Fibroblast of skin of left quadriceps (primary cell): ENCODE results near the gene PABPC3.

Experiments used
- DNase-seq, 2 experiments: peaks; one replicate each; pipeline ENCODE4 v3.0.0-alpha.2; 2013; ENCODE audit warnings: low read depth in 2 of 2

Gene PABPC3

DNA sequence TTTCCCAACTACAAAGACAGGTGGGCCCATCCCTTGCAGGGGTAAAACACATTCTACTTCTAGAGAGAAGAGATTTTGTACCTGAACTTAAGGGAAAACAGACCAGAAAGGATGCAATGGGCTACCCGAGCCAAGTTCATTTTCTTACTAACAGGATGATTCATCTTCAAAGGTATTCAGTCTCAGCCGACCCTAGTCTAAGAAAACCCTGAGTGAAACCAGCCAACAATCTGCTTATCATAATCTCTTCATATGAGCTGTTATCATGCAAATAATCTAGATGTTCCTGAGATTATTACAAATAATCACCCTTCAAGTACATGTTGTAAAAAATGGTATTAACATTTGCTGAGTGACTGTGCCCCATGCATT is 15.6 kb downstream of the PABPC3 start:
- DNase-seq, result no peak

- no peak for DNase-seq
These were observed 16.8 kb downstream of the PABPC3 start for GRCh38 chr13:25112695-25113255.

GRCh38 chr13:25114220-25114619 is 18.3 kb downstream of the PABPC3 start:
- DNase-seq, result peak; percentile 30 to 36

GRCh38 chr13:25116044-25116443 is 20.1 kb downstream of the PABPC3 start:
- DNase-seq, result no peak

DNA sequence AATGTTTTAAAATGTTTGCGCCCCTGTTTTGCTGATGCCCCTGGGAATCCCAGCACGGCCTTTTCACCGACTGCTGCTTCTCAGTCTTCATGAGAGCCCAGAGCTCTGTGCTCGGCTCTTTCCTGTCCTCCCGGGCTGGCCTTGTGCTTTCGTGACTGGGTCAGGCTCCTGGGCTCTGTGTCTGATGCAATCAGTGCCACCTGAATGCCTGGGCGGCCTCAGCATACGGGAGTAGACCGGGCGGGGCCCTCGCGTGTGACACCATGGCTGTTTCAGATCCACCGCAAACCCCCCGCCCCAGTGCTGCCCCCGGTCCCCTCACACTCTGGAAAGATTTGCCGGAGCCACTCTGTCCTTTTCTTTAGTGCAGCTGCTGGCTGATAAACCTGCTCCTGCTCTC is 21.4 kb downstream of the PABPC3 start:
- DNase-seq, result no peak

DNA sequence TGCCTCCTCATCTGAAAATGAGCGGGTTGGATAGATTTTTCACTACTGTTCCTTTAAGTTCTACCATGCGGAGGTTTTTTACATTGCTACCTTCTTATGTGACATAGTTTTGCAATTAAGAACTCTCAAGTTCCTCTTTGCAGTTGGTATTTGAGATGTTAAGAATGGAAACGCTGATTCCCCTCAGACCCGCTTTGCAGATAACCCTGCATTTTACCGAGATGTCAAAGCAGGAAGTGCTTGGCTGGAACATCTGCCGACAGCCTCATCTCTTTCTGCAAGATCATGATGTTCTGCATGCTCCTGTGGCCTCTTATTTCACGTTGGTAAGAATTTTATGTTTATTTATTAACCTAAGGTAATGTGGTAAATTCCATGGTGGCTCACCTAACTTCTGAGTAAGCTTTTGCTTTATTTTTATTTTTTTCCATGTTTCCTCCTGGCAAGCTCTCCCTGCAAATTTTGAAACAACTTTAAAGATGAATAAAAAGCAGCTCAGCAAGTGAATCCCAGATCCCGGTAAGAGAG is 22.5 kb downstream of the PABPC3 start:
- no peak for DNase-seq

DNA sequence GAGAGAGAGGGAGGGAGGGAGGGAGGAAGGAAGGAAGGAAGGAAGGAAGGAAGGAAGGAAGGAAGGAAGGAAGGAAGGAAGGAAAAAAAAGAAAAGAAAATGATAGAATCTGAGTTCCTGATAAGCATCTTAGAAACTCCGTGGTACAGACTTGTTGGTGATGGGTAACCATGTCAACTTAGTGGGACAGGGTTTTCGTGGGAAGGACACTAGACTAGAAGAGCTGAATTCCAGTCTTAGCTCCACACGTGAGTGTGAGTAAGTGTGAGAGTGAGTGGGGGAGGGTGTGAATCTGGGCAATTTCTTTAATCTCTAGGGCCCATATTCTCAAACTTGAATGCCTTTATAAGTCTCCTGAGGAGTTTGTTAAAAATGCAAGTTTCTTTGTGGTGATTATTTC is 35.0 kb downstream of the PABPC3 start:
- no peak for DNase-seq

- DNase-seq, result no peak
These were observed 36.0 kb downstream of the PABPC3 start for GRCh38 chr13:25131881-25132420.

GRCh38 chr13:25132751-25133390 is 36.9 kb downstream of the PABPC3 start:
- no peak for DNase-seq

DNA sequence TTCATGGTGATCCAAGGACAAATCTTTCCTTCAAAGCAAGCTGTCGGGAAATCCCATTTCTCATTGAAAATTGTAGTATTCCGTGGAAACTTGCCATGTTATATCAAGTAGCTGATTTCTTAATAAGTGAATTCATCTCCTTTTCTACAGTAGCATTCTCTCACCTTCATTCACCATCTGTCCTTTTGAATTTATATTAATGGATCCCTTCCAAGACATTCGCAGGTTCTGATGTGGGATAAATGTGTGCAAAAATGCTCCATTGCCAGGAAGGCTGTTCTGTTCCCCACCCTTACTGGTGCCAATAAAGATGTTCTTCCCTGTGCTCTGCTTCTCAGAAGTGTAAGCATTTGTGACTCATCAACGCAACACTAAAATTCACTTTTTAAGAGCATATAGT is 40.0 kb downstream of the PABPC3 start:
- DNase-seq, result no peak

DNA sequence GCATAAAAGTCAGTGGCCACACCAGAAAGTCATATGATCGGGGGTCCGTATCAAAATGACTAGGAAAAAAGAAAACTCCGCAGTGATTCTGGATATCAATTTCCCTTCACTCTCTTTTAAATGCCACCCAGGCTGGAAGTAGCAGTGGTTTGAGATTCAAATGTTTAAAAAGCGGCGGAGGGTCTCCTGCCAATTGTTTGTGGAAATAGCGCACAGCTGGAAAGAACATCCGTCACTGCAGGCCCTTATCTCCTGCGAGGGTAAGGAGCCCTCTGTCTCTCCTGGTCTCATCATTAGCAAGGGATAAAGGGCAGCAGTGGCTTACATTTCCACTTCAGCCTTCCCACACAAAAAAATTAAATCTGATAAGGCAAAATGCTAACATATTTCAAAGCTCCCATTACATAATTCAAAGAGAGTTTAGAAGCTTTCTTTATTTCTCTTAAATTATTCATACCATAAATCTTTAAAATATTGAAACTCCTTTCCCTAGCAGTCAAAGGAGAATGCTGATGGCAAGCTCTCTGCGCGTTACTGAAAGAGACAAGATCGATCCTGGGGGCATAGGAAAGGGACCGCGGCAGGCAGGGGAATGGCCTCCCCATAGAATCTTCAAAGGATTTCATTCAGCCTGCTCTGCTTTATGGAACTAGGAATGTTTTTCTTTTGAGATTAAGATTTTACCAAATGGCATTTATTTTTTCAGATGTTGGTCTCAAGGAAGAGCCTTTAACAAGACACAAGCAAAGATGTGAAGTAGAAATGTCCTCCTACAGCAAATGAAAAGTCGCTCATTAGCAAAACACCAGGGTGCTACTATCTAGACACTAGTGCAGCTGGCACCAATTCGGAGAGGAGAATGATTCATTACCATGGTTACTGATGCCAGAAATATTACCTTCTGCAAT is 41.2 kb downstream of the PABPC3 start:
- DNase-seq, result no peak

DNA sequence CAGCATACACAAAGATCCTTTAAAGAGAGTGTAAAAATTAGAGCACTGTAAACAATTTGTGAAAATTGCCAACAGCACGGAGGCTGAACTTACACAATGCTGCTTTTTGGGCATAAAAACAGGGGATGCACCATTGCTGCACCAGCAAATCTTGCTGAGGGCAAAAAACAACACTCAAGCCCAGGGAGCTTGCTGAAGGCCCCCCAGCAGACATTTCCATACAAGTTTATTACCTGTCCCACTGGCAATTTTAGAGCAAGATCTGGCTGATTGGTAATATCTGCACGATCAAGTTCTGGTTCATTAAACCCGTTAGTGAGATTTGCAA is 41.8 kb downstream of the PABPC3 start:
- no peak for DNase-seq

- DNase-seq, result no peak
These were observed 45.1 kb downstream of the PABPC3 start for GRCh38 chr13:25141042-25141441.

GRCh38 chr13:25143706-25144105 is 47.8 kb downstream of the PABPC3 start:
- DNase-seq, result no peak

GRCh38 chr13:25147638-25148401 is 51.9 kb downstream of the PABPC3 start:
- DNase-seq, result no peak

DNA sequence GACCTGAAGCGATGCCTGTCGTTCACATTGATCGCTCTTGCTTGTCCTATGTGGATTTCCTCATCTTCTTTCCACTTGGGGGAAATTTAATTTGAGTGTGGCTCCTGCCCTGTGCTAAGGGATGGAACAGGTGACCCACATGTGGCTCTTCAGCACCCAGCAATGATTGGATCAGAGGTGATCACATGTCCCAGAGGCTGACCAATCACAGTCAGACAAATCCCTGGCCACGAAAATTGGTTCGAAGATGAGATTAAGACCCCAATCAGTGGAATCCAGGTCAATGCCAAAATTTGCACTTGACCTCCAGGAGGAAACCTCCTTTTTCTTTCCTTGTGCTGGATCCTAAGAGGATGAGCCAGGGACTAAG is 52.5 kb downstream of the PABPC3 start:
- DNase-seq, result no peak
